Smooth muscle cell (in vitro differentiated cells): Measurements from ENCODE around the gene SUN5. TPM values are rescaled to one million over a fixed set of nuclear protein-coding genes. Genes with fewer than 3 reads are reported as not detected.

Source experiments
- DNase-seq: peaks from one replicate; lab custom pipeline; 2025; ENCODE audit not compliant: unreplicated experiment; lab: John Stamatoyannopoulos, UW
- H2AFZ ChIP-seq: fragments of 200-600 bp; sonication (generic); 2 replicates; pipeline ENCODE4 v1.6.0; 2016; ENCODE audit warnings: antibody characterized with exemption, low read depth, mild to moderate bottlenecking
- H3F3A ChIP-seq: fragments of 200-600 bp; sonication (generic); 2 replicates; pipeline ENCODE4 v1.6.0; 2017; ENCODE audit warnings: antibody characterized with exemption, low read depth
- H3K27ac ChIP-seq: fragments of 200-600 bp; sonication (generic); 2 replicates; pipeline ENCODE4 v1.5.1; 2016; ENCODE audit warnings: low read depth, mild to moderate bottlenecking
- H3K27me3 ChIP-seq: fragments of 200-600 bp; sonication (generic); 2 replicates; pipeline ENCODE4 v1.6.1; 2016; ENCODE audit warnings: low read depth, mild to moderate bottlenecking
- H3K36me3 ChIP-seq: fragments of 200-600 bp; sonication (generic); 2 replicates; pipeline ENCODE4 v1.5.1; 2016; ENCODE audit warnings: low read depth
- H3K4me1 ChIP-seq: fragments of 200-600 bp; sonication (generic); 2 replicates; pipeline ENCODE4 v1.5.1; 2016; ENCODE audit warnings: low read depth
- H3K4me2 ChIP-seq: fragments of 200-600 bp; sonication (generic); 2 replicates; pipeline ENCODE4 v1.6.0; 2016; ENCODE audit warnings: mild to moderate bottlenecking
- H3K4me3 ChIP-seq: fragments of 200-600 bp; sonication (generic); 2 replicates; pipeline ENCODE4 v1.5.1; 2016; ENCODE audit warnings: mild to moderate bottlenecking
- H3K79me2 ChIP-seq: fragments of 200-600 bp; sonication (generic); 2 replicates; pipeline ENCODE4 v1.6.0; 2016; ENCODE audit warnings: low read depth, mild to moderate bottlenecking
- H3K9ac ChIP-seq: fragments of 200-600 bp; sonication (generic); 2 replicates; pipeline ENCODE4 v1.6.0; 2016; ENCODE audit warnings: low read depth
- H3K9me3 ChIP-seq: fragments of 200-600 bp; sonication (generic); replicated peaks from 2 replicates; pipeline ENCODE4 v1.5.1; 2016; ENCODE audit warnings: low read depth
- H4K20me1 ChIP-seq: fragments of 200-600 bp; sonication (generic); 2 replicates; pipeline ENCODE4 v1.6.0; 2016; ENCODE audit warnings: low read depth
- WGBS: methylation state at CpG from one replicate; pipeline ENCODE4 v1.1.7; 2016; ENCODE audit warnings: low lambda C conversion rate; 5-methylcytosine and 5-hydroxymethylcytosine counted together
- polyA plus RNA-seq: library from polyadenylated mRNA; unstranded; fragments of >200 nt; fragmentation: Nextera tagmentation; extraction: Ambion mirVana; gene quantifications from 2 replicates; pipeline ENCODE4 v1.2.1, GENCODE V29; 2016
- total RNA-seq: library from RNA; depleted of rRNA; stranded (reverse); fragments of >200 nt; gene quantifications from 2 replicates; pipeline ENCODE4 v1.2.3, GENCODE V29; 2014
- TF ChIP-seq, protein P1 (sequence below): fragments of 200-600 bp; sonication (generic); IDR thresholded peaks from 2 replicates; pipeline ENCODE4 v1.5.1; 2017; ENCODE audit warnings: borderline replicate concordance, mild to moderate bottlenecking, antibody characterized with exemption; ENCODE audit not compliant: insufficient read depth, poor library complexity, severe bottlenecking

SUN5 gene
- total and polyA plus RNA-seq, 2 experiments from 2014 or later, result not detected

DNA sequence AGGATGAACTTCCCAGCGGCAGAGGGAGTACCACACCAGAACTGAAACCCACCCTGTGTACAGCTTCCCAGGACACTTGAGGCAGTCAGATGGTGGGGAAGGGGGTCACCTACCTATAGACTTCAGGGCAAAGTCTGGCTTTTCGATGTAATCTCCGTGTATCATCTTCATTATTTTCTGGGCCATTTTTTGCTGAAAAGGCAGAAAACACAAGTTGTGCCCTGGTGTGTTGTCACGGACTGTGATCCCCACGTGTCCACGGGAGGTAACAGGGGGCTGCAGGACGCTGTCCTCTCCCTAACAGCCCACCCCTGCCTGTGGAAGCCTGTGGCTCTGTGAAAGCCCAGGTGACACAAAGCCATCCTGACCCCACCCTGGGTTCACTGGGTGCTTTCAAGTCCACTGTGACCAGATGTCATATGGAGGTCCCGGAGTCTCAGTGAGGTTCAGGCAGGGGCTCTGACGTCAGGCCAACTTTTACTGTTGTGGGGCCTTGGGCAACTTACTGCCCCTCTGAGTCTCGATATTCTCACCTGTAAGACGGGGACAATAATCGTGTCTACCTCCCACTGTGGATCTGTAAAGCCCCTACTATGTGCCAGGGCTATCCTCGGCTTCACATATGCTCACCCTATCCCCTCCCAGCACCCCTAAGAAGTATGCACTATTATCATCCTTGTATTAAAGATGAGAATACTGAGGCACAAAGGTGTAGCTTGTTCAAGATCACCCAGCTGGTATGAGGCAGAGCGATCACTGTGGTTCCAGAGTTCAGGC, 14.5 kb downstream of the SUN5 start:
- 91% methylated on average over 14 of the region's 14 CpGs for WGBS
- H3K4me3 ChIP-seq, result no peak overlapping the region
- H3K36me3 ChIP-seq, result no peaks in the 10 kb centered on the region
- H3K4me2 ChIP-seq, result no peak overlapping the region
- no peak overlapping the region for H3K27ac ChIP-seq
- H3K4me1 ChIP-seq, result no peaks in the 10 kb centered on the region
- H3K79me2 ChIP-seq, result no peaks in the 10 kb centered on the region
- TF ChIP-seq, protein P1, sequence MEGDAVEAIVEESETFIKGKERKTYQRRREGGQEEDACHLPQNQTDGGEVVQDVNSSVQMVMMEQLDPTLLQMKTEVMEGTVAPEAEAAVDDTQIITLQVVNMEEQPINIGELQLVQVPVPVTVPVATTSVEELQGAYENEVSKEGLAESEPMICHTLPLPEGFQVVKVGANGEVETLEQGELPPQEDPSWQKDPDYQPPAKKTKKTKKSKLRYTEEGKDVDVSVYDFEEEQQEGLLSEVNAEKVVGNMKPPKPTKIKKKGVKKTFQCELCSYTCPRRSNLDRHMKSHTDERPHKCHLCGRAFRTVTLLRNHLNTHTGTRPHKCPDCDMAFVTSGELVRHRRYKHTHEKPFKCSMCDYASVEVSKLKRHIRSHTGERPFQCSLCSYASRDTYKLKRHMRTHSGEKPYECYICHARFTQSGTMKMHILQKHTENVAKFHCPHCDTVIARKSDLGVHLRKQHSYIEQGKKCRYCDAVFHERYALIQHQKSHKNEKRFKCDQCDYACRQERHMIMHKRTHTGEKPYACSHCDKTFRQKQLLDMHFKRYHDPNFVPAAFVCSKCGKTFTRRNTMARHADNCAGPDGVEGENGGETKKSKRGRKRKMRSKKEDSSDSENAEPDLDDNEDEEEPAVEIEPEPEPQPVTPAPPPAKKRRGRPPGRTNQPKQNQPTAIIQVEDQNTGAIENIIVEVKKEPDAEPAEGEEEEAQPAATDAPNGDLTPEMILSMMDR, result no peak
- H4K20me1 ChIP-seq, result no peaks in the 10 kb centered on the region
- no peak overlapping the region for H2AFZ ChIP-seq
- no peak overlapping the region for H3K9ac ChIP-seq
- no peak for DNase-seq
- H3K9me3 ChIP-seq, result no peaks in the 10 kb centered on the region
- H3K27me3 ChIP-seq, result no peaks in the 10 kb centered on the region
- no peaks in the 10 kb centered on the region for H3F3A ChIP-seq

DNA sequence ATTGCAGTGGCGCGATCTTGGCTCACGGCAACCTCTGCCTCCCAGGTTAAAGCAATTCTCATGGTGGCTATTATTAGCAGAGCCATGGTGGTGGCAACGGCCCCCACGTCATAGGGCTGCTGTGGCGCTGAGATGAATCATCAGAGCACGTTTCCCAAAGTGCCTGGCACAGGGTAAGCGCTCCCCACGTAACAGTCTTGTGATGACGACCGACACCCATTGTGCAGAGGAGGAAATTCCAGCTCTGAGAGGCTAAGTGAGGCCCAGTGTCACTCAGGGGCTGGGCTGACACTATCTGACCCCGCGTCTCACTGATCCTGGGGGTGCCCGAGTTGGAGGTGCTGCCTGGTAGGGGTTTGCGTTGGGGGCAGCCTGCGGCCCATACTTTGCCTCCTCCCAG, 16.2 kb downstream of the SUN5 start:
- Histone ChIP-seq H3K27ac (no peak overlapping the region), H3K9ac (no peak overlapping the region), H3K4me1 (no peaks in the 10 kb centered on the region), H4K20me1 (no peaks in the 10 kb centered on the region), H3K79me2 (no peaks in the 10 kb centered on the region), H3K9me3 (no peaks in the 10 kb centered on the region), H3K4me2 (no peak overlapping the region), H3K36me3 (no peaks in the 10 kb centered on the region), H2AFZ (no peak overlapping the region), H3K27me3 (no peaks in the 10 kb centered on the region), H3F3A (no peaks in the 10 kb centered on the region), H3K4me3 (no peak overlapping the region)
- TF ChIP-seq, protein P1, result no peak
- no peak for DNase-seq
- 89% methylated on average over 16 of the region's 16 CpGs for WGBS

DNA sequence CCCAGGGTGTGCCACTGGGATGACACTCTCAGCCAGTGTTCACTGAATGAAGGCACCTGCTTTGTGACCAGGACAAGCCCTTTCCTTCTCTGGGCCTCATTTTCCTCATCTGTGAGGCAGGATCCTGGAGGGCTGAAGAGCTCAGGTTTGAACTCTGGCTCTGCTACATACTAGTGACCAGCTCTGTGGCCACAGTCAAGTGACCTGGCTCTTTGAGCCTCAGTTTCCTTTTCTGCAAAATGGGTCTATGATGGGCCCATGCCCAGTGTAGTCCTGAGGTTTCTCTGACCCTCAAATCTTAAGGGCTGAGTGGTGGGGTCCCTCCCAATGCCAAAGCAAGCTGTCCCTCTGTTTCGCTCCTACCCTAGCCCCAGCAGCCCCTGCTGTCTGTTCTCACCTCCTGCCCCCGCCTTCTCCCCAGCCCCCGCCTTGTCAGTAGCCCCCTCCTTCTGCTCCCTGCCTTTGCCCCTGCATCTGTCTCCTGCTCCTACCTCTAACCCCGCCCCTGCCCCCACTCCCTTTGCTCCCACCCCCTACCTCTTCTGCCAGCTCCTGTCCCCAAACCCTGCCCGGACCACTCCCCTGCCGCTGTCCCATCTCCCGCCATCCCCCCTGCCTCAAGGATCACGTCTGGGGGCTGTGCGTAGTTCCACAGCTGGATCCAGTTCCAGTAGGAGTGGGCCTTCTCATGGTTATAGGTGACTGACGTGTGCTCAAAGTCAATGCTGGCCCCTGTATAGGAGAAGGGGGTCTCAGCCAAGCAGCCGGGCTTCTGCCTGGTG, 17.0 kb downstream of the SUN5 start:
- DNase-seq, result no peak
- no peaks in the 10 kb centered on the region for H4K20me1 ChIP-seq
- no peak overlapping the region for H3K4me2 ChIP-seq
- TF ChIP-seq, protein P1, result no peak
- no peaks in the 10 kb centered on the region for H3K4me1 ChIP-seq
- no peaks in the 10 kb centered on the region for H3K27me3 ChIP-seq
- no peak overlapping the region for H2AFZ ChIP-seq
- no peaks in the 10 kb centered on the region for H3F3A ChIP-seq
- WGBS, result 92% methylated on average over 10 of the region's 11 CpGs
- no peaks in the 10 kb centered on the region for H3K79me2 ChIP-seq
- H3K4me3 ChIP-seq, result no peak overlapping the region
- H3K9ac ChIP-seq, result no peak overlapping the region
- H3K36me3 ChIP-seq, result no peaks in the 10 kb centered on the region
- no peaks in the 10 kb centered on the region for H3K9me3 ChIP-seq
- no peak overlapping the region for H3K27ac ChIP-seq
